ENCODE measurements around the gene CUX1.
"Not testable (repeated sequence)": the region's sequence is repeated elsewhere in the genome, so short reads cannot be mapped to it uniquely, and the experiment has no call there.

The CUX1 gene

GRCh38 chr7:102327183-102327582 lies 509.8 kb downstream of the CUX1 start:
- DNase-seq, result not testable (repeated sequence)

GRCh38 chr7:102328863-102329262 lies 511.4 kb downstream of the CUX1 start:
- DNase-seq, result not testable (repeated sequence)

- not testable (repeated sequence) for DNase-seq
Measured at GRCh38 chr7:102329366-102329765, 511.9 kb downstream of the CUX1 start.

- not testable (repeated sequence) for DNase-seq
Measured at GRCh38 chr7:102330666-102331460, 513.4 kb downstream of the CUX1 start.
